OCI-LY3 (cell line): ENCODE measurements around the gene ZMYM3.

Experiments used
- H2AFZ ChIP-seq: fragments of 200-600, 300-600 bp; shearing (Covaris generic); 2 replicates; pipeline ENCODE4 v1.6.0; 2014; ENCODE audit warnings: antibody characterized with exemption, low read depth, low read length
- H3K27ac ChIP-seq: fragments of 200-600, 300-600 bp; sonication (generic); 2 replicates; pipeline ENCODE4 v1.5.1; 2014; ENCODE audit warnings: mild to moderate bottlenecking, low read length, moderate library complexity, mixed read lengths
- H3K27me3 ChIP-seq: fragments of 200-600, 300-600 bp; sonication (generic); 2 replicates; pipeline ENCODE4 v1.6.1; 2014; ENCODE audit warnings: low read depth, low read length, mixed read lengths
- H3K36me3 ChIP-seq: fragments of 200-600, 300-600 bp; sonication (generic); replicated peaks from 2 replicates; pipeline ENCODE3; 2014; ENCODE audit warnings: low read depth, low read length, mixed read lengths
- H3K4me1 ChIP-seq: fragments of 300-600, 200-600 bp; sonication (generic); 2 replicates; pipeline ENCODE4 v1.6.1; 2014; ENCODE audit warnings: low read length, mixed read lengths
- H3K4me2 ChIP-seq: fragments of 200-600, 300-600 bp; sonication (generic); 2 replicates; pipeline ENCODE4 v1.6.1; 2014; ENCODE audit warnings: low read length, mixed read lengths
- H3K4me3 ChIP-seq: fragments of 300-600, 200-600 bp; sonication (generic); 2 replicates; pipeline ENCODE4 v1.5.1; 2014; ENCODE audit warnings: antibody characterized with exemption, mild to moderate bottlenecking, low read length, moderate library complexity
- H3K79me2 ChIP-seq: fragments of 300-600, 200-600 bp; shearing (Covaris generic); 2 replicates; pipeline ENCODE4 v1.6.1; 2014; ENCODE audit warnings: mild to moderate bottlenecking, low read length, mixed read lengths
- H3K9ac ChIP-seq: fragments of 300-600, 200-600 bp; shearing (Covaris generic); 2 replicates; pipeline ENCODE4 v1.6.0; 2014; ENCODE audit warnings: mild to moderate bottlenecking, low read length, moderate library complexity
- H3K9me3 ChIP-seq: fragments of 200-600, 300-600 bp; shearing (Covaris generic); 2 replicates; pipeline ENCODE4 v1.6.1; 2014; ENCODE audit warnings: low read length, mixed read lengths; ENCODE audit not compliant: insufficient read depth
- H4K20me1 ChIP-seq: fragments of 200-600, 300-600 bp; sonication (generic); 2 replicates; pipeline ENCODE4 v1.6.1; 2016; ENCODE audit warnings: low read length, mixed read lengths; ENCODE audit not compliant: insufficient read depth
- EZH2phosphoT487 ChIP-seq: fragments of 200-600 bp; shearing (Covaris generic); IDR thresholded peaks from 2 replicates; pipeline ENCODE4 v1.6.1; 2018; ENCODE audit warnings: antibody characterized with exemption, mixed run types, low read depth
- TF ChIP-seq, protein P1 (sequence below): fragments of 200-600, 300-600 bp; sonication (generic); IDR thresholded peaks from 2 replicates; pipeline ENCODE4 v1.5.1; 2014; ENCODE audit warnings: antibody characterized with exemption, low read length, low read depth

Gene ZMYM3

DNA sequence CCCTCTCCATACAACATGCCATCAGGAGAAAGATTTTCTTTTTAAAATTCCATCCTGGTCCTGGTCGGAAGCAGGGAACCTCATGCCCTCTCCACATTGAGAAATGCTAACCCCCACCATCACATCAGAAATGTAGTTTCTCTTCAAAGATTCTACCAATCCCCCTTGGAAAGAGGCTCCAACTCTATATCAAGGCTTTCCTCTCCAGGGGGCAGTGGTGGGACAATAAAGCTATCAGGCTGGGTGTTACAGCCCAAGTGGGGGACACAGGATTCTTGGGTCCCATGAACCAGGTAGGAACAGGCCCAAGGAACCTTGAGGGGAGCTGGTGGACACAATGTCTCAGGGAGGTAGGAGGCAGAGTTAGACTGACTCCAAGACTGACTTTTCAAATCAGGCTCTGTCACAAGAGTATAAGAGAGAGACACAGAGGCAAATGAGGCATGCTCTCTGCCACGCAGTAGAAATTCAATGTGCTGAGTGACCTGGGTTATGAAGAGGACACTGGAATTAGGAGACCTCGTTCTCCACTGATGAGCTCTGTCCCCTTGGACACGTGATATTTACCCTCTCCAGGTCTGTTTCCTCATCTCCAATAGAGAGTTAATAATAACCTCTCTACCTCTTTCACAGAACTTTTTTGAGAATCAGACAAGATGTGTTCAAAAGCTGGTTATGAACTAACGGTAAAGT, 26.4 kb downstream of the ZMYM3 start:
- Histone ChIP-seq H3K4me2 (no peak overlapping the region), H4K20me1 (no peaks in the 10 kb centered on the region), H2AFZ (no peak overlapping the region), H3K4me3 (no peak overlapping the region), H3K9me3 (no peaks in the 10 kb centered on the region), H3K36me3 (no peaks in the 10 kb centered on the region), H3K27ac (no peak overlapping the region), H3K4me1 (no peaks in the 10 kb centered on the region), H3K79me2 (no peaks in the 10 kb centered on the region), H3K27me3 (no peaks in the 10 kb centered on the region), H3K9ac (no peak overlapping the region)
- TF ChIP-seq, protein P1, sequence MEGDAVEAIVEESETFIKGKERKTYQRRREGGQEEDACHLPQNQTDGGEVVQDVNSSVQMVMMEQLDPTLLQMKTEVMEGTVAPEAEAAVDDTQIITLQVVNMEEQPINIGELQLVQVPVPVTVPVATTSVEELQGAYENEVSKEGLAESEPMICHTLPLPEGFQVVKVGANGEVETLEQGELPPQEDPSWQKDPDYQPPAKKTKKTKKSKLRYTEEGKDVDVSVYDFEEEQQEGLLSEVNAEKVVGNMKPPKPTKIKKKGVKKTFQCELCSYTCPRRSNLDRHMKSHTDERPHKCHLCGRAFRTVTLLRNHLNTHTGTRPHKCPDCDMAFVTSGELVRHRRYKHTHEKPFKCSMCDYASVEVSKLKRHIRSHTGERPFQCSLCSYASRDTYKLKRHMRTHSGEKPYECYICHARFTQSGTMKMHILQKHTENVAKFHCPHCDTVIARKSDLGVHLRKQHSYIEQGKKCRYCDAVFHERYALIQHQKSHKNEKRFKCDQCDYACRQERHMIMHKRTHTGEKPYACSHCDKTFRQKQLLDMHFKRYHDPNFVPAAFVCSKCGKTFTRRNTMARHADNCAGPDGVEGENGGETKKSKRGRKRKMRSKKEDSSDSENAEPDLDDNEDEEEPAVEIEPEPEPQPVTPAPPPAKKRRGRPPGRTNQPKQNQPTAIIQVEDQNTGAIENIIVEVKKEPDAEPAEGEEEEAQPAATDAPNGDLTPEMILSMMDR: peak; percentile 20; the same call in 1 of the 2 replicates
- TF ChIP-seq EZH2phosphoT487: no peak

DNA sequence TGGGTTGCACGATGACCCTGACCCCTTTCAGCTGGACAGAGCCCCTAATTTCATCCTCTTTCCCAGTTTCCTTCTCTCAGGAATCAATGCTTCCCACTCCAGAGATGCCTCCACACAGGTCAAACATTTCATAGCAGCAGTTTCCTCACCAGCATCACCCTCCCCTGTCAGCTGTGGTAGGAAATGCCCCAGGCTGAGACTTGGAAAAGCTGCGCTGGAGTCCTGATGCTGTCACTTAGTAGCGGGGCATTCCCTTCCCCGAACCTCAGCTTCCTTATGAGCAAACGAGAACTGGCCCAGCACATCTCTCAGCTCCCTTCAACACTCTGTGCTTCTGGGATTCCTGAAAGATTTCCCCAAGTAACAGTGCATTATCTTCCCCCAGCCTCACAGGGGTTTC, 28.3 kb downstream of the ZMYM3 start:
- Histone ChIP-seq H3K9ac (no peak overlapping the region), H4K20me1 (no peaks in the 10 kb centered on the region), H3K4me2 (no peak overlapping the region), H3K79me2 (no peaks in the 10 kb centered on the region), H3K4me1 (no peaks in the 10 kb centered on the region), H3K4me3 (no peak overlapping the region), H3K27me3 (no peaks in the 10 kb centered on the region), H3K9me3 (no peaks in the 10 kb centered on the region), H3K27ac (no peak overlapping the region), H3K36me3 (no peaks in the 10 kb centered on the region), H2AFZ (no peak overlapping the region)
- TF ChIP-seq, protein P1: no peak
- no peak for TF ChIP-seq EZH2phosphoT487

DNA sequence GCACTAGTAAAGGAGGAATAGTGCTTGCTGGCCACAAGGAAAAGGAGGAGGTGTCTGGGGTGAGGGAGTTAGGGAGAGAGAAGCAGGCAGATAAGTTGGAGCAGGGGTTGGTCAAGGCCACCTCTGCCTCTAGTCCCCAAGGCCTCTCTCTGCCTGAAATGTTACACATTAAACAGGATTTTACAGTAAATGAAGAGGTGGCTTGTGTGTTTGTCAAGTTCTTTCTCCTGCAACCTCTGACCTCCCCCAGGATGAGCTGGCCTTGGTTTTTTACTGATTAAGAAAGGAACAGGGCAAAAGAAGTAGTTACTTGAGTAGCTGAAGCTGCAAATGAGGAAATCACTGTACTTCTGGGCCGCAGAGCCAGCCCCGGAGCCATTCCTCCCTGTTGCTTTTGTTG, 28.9 kb downstream of the ZMYM3 start:
- no peak overlapping the region for H3K27ac ChIP-seq
- no peaks in the 10 kb centered on the region for H3K27me3 ChIP-seq
- H3K36me3 ChIP-seq: no peaks in the 10 kb centered on the region
- no peak overlapping the region for H3K4me2 ChIP-seq
- no peaks in the 10 kb centered on the region for H3K79me2 ChIP-seq
- no peaks in the 10 kb centered on the region for H3K9me3 ChIP-seq
- H3K4me3 ChIP-seq: no peak overlapping the region
- no peak overlapping the region for H2AFZ ChIP-seq
- no peaks in the 10 kb centered on the region for H3K4me1 ChIP-seq
- H4K20me1 ChIP-seq: no peaks in the 10 kb centered on the region
- TF ChIP-seq EZH2phosphoT487: no peak
- TF ChIP-seq, protein P1: no peak
- no peak overlapping the region for H3K9ac ChIP-seq

DNA sequence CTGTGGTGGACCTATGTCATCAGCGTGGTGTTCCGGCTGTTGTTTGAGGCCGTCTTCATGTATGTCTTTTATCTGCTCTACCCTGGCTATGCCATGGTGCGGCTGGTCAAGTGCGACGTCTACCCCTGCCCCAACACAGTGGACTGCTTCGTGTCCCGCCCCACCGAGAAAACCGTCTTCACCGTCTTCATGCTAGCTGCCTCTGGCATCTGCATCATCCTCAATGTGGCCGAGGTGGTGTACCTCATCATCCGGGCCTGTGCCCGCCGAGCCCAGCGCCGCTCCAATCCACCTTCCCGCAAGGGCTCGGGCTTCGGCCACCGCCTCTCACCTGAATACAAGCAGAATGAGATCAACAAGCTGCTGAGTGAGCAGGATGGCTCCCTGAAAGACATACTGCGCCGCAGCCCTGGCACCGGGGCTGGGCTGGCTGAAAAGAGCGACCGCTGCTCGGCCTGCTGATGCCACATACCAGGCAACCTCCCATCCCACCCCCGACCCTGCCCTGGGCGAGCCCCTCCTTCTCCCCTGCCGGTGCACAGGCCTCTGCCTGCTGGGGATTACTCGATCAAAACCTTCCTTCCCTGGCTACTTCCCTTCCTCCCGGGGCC, 29.7 kb downstream of the ZMYM3 start:
- H3K9ac ChIP-seq: no peak overlapping the region
- no peaks in the 10 kb centered on the region for H3K27me3 ChIP-seq
- TF ChIP-seq, protein P1: no peak
- TF ChIP-seq EZH2phosphoT487: no peak
- H2AFZ ChIP-seq: no peak overlapping the region
- H3K4me1 ChIP-seq: no peaks in the 10 kb centered on the region
- no peak overlapping the region for H3K4me3 ChIP-seq
- no peaks in the 10 kb centered on the region for H3K79me2 ChIP-seq
- H3K9me3 ChIP-seq: no peaks in the 10 kb centered on the region
- no peak overlapping the region for H3K27ac ChIP-seq
- H3K4me2 ChIP-seq: no peak overlapping the region
- H4K20me1 ChIP-seq: no peaks in the 10 kb centered on the region
- H3K36me3 ChIP-seq: no peaks in the 10 kb centered on the region
